ENCODE data around the gene MIPOL1. TPM values are rescaled to one million over a fixed set of nuclear protein-coding genes. Genes with fewer than 3 reads are reported as not detected.

Gene MIPOL1
- total and polyA plus RNA-seq, 9 donors: 5.0 to 29.5 (median 20.5) TPM

DNA sequence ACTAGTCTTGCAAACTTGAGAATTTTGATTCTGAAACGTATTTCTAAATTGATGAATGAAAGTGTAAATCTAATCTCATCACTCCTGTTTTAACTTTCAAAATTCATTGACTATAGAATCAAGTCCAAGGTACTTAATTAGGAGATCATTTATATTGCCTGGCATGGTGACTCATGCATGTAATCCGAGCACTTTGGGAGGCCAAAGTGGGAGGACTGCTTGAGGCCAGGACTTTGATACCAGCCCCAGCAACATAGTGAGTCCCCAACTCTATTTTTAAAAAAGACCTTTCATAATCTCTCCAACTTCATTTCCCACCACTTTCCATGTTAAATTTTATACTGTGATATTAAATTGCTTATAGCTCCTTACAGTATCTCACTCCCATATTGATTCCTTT is 3.0 kb upstream of the MIPOL1 start:
- Histone ChIP-seq H3K4me3 (no peak overlapping the region), H3K27ac (no peak overlapping the region), H3K9me3 (no peaks in the 10 kb centered on the region), H3K4me1 (ENCODE audit: insufficient read depth) (no peaks in the 10 kb centered on the region), H3K27me3 (no peaks in the 10 kb centered on the region), H3K36me3 (no peaks in the 10 kb centered on the region)
- intact Hi-C loops (cut with DNase I): no loop called here
- DNase-seq: no peak
- WGBS, 3 donors: 80 to 89% (median 86%) methylated on average over 2 of the region's 2 CpGs
- no peak for TF ChIP-seq EP300 (IDR thresholded peaks at IDR 0.05)
- TF ChIP-seq CTCF (IDR thresholded peaks at IDR 0.05): no peak
- TF ChIP-seq POLR2A (IDR thresholded peaks at IDR 0.05): no peak

DNA sequence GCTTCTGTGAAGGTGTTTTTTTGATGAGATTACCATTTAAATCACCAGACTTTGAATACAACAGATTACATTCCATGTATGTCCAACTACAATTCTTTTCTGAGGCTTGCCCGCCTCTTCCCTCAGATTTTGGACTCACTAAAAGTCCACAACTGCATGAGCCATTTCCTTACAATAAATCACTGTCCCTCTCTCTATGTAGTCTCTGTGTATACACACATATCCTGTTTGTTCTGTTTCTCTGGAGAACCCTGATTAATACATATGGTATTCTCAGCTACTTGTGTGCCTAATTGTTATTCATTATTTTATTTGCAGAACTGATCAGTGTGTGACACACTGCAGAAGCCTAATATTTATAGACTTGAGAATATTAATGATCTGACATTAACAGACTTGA is 2.4 kb upstream of the MIPOL1 start:
- H3K36me3 ChIP-seq: no peaks in the 10 kb centered on the region
- intact Hi-C loops (cut with DNase I): no loop called here
- H3K9me3 ChIP-seq: no peaks in the 10 kb centered on the region
- no peak for TF ChIP-seq CTCF (IDR thresholded peaks at IDR 0.05)
- TF ChIP-seq POLR2A (IDR thresholded peaks at IDR 0.05): no peak
- no peak for TF ChIP-seq EP300 (IDR thresholded peaks at IDR 0.05)
- no peak for DNase-seq
- H3K27me3 ChIP-seq: no peaks in the 10 kb centered on the region
- 81 to 85% (median 84%) methylated on average over 1 of the region's 1 CpG for WGBS, 3 donors
- no peaks in the 10 kb centered on the region for H3K4me1 ChIP-seq (ENCODE audit: insufficient read depth)
- no peak overlapping the region for H3K4me3 ChIP-seq
- H3K27ac ChIP-seq: no peak overlapping the region

DNA sequence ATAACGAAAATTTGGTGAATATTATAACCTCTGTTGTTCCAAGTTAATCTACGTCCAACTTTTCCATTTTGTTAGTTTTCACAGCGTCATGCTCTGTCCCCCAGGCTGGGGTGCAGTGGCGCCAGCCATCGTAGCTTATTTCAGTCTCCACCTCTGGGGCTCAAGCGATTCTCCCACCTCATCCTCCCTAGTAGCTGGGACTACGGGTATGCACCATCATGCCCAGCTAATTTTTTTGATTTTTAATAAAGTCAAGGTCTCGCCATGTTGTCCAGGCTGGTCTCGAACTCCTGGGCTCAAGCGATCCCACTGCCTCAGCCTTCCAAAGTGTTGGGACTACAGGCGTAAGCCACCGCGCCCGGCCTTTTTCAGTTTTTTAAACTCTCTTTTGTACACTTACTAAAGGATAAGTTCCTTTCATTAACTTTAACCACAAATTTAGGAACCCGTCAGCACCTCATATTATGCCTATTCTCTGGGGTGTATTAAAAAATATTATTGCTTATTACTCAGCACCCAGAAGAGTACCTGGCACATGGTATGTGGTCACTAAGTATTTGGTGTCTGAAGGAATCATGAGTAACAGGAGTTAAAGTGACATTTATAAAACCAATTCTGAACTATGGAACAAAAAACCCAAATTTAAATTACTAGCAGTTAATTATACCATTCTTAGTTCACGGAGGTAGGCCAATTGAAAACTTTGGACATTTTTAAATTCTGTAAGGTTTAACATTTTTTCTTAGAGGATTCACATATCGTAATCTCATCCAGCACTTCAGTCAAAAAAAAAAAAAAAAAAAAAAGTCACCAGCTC is 925 bp upstream of the MIPOL1 start:
- H3K4me1 ChIP-seq (ENCODE audit: insufficient read depth): peaks cover 1% of the 10 kb centered on the region
- H3K9me3 ChIP-seq: no peaks in the 10 kb centered on the region
- H3K27me3 ChIP-seq: no peaks in the 10 kb centered on the region
- intact Hi-C loops (cut with DNase I): no loop called here
- WGBS, 3 donors: 88 to 90% (median 89%) methylated on average over 17 of the region's 17 CpGs
- peak overlapping the region; percentile 50 for H3K4me3 ChIP-seq
- H3K27ac ChIP-seq: peak overlapping the region; percentile 45 to 95
- no peaks in the 10 kb centered on the region for H3K36me3 ChIP-seq
- DNase-seq: peak in 2 of 5 donors; percentile 21 to 23
- TF ChIP-seq POLR2A (IDR thresholded peaks at IDR 0.05) (no peak), CTCF (IDR thresholded peaks at IDR 0.05) (no peak), EP300 (IDR thresholded peaks at IDR 0.05) (no peak)

- peaks cover 1% of the 10 kb centered on the region for H3K4me1 ChIP-seq (ENCODE audit: insufficient read depth)
- no peak for TF ChIP-seq POLR2A (IDR thresholded peaks at IDR 0.05)
- peak in 1 of 3 donors; percentile 13 for TF ChIP-seq CTCF (IDR thresholded peaks at IDR 0.05)
- DNase-seq: no peak
- no peaks in the 10 kb centered on the region for H3K36me3 ChIP-seq
- peak overlapping the region; percentile 50 for H3K4me3 ChIP-seq
- 1 to 2% (median 2%) methylated on average over 11 of the region's 11 CpGs for WGBS, 3 donors
- H3K27me3 ChIP-seq: no peaks in the 10 kb centered on the region
- H3K9me3 ChIP-seq: no peaks in the 10 kb centered on the region
- peak overlapping the region; percentile 45 to 95 for H3K27ac ChIP-seq
- intact Hi-C loops (cut with DNase I): no loop called here
Measured at GRCh38 chr14:37198273-37198598, 499 bp downstream of the MIPOL1 start.

Data from ovary (tissue), 9 donors.